Neural cell (in vitro differentiated cells): Measurements from ENCODE around the gene USP7.

ENCODE experiments used
- EP300 ChIP-seq: fragments of 450-650 bp; conservative IDR thresholded peaks from 2 replicates; pipeline ENCODE4 v1.6.1; 2014; ENCODE audit warnings: antibody characterized with exemption, mild to moderate bottlenecking, moderate library complexity; ENCODE audit not compliant: poor library complexity, severe bottlenecking
- EZH2 ChIP-seq: fragments of 200-600, 300-800 bp; shearing (Covaris generic), sonication (generic); IDR thresholded peaks from 2 replicates; pipeline ENCODE4 v1.6.1; 2014; ENCODE audit warnings: antibody characterized with exemption, low read length, borderline replicate concordance, mild to moderate bottlenecking; ENCODE audit not compliant: insufficient read depth, poor library complexity, severe bottlenecking
- RAD21 ChIP-seq: fragments of 450-650 bp; conservative IDR thresholded peaks from 2 replicates; pipeline ENCODE4 v1.6.1; 2014; ENCODE audit warnings: antibody characterized with exemption, mild to moderate bottlenecking, moderate library complexity
- TF ChIP-seq, protein P1 (sequence below): fragments of 450-650 bp; IDR thresholded peaks from 2 replicates; pipeline ENCODE4 v1.5.1; 2014; ENCODE audit warnings: antibody characterized with exemption, mild to moderate bottlenecking, moderate library complexity; ENCODE audit not compliant: poor library complexity, severe bottlenecking

- no peak for TF ChIP-seq EP300
- TF ChIP-seq, protein P1, sequence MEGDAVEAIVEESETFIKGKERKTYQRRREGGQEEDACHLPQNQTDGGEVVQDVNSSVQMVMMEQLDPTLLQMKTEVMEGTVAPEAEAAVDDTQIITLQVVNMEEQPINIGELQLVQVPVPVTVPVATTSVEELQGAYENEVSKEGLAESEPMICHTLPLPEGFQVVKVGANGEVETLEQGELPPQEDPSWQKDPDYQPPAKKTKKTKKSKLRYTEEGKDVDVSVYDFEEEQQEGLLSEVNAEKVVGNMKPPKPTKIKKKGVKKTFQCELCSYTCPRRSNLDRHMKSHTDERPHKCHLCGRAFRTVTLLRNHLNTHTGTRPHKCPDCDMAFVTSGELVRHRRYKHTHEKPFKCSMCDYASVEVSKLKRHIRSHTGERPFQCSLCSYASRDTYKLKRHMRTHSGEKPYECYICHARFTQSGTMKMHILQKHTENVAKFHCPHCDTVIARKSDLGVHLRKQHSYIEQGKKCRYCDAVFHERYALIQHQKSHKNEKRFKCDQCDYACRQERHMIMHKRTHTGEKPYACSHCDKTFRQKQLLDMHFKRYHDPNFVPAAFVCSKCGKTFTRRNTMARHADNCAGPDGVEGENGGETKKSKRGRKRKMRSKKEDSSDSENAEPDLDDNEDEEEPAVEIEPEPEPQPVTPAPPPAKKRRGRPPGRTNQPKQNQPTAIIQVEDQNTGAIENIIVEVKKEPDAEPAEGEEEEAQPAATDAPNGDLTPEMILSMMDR: no peak
- TF ChIP-seq RAD21: no peak
- TF ChIP-seq EZH2: no peak
Observed at GRCh38 chr16:8848231-8848938, 115.3 kb downstream of the USP7 start.
